ENCODE results near the gene KIAA0825. TPM values are rescaled to one million over a fixed set of nuclear protein-coding genes. Genes with fewer than 3 reads are reported as not detected.

The KIAA0825 gene
- total and polyA plus RNA-seq, 7 donors: 0.46 to 4.6 (median 3.3) TPM; not detected in 1

GRCh38 chr5:94375801-94376200 lies 242.6 kb downstream of the KIAA0825 start:
- H3K27ac ChIP-seq: no peak overlapping the region
- no peak for TF ChIP-seq EP300 (IDR thresholded peaks at IDR 0.05)
- TF ChIP-seq POLR2AphosphoS5 (IDR thresholded peaks at IDR 0.05): no peak
- TF ChIP-seq CTCF (IDR thresholded peaks at IDR 0.05): no peak
- TF ChIP-seq POLR2A (IDR thresholded peaks at IDR 0.05): no peak
- peaks cover 0 to 17% (median 15%) of the 10 kb centered on the region in 4 donors for H3K4me1 ChIP-seq
- no peaks in the 10 kb centered on the region for H3K27me3 ChIP-seq
- H3K4me3 ChIP-seq: no peak overlapping the region
- intact Hi-C loops (cut with DNase I): no loop called here
- DNase-seq: no peak
- H3K9me3 ChIP-seq: no peaks in the 10 kb centered on the region
- 34 to 62% methylated on average over 2 of the region's 2 CpGs for WGBS, 2 donors
- no peaks in the 10 kb centered on the region for H3K36me3 ChIP-seq

GRCh38 chr5:94374336-94374735 lies 244.1 kb downstream of the KIAA0825 start:
- no peaks in the 10 kb centered on the region for H3K9me3 ChIP-seq
- DNase-seq: no peak
- TF ChIP-seq EP300 (IDR thresholded peaks at IDR 0.05): no peak
- no peak for TF ChIP-seq CTCF (IDR thresholded peaks at IDR 0.05)
- no peak for TF ChIP-seq POLR2A (IDR thresholded peaks at IDR 0.05)
- TF ChIP-seq POLR2AphosphoS5 (IDR thresholded peaks at IDR 0.05): no peak
- intact Hi-C loops (cut with DNase I): no loop called here
- no peak overlapping the region for H3K27ac ChIP-seq
- H3K4me3 ChIP-seq: no peak overlapping the region
- H3K4me1 ChIP-seq: peaks cover 0 to 17% (median 15%) of the 10 kb centered on the region in 4 donors
- H3K36me3 ChIP-seq: no peaks in the 10 kb centered on the region
- H3K27me3 ChIP-seq: no peaks in the 10 kb centered on the region

- DNase-seq: no peak
- H3K27me3 ChIP-seq: no peaks in the 10 kb centered on the region
- H3K36me3 ChIP-seq: no peaks in the 10 kb centered on the region
- TF ChIP-seq POLR2A (IDR thresholded peaks at IDR 0.05): no peak
- TF ChIP-seq CTCF (IDR thresholded peaks at IDR 0.05): no peak
- TF ChIP-seq POLR2AphosphoS5 (IDR thresholded peaks at IDR 0.05): no peak
- TF ChIP-seq EP300 (IDR thresholded peaks at IDR 0.05): no peak
- intact Hi-C loops (cut with DNase I): no loop called here
- no peak overlapping the region for H3K4me3 ChIP-seq
- WGBS, 2 donors: 83 to 91% methylated on average over 2 of the region's 2 CpGs
- H3K27ac ChIP-seq: no peak overlapping the region
- H3K9me3 ChIP-seq: no peaks in the 10 kb centered on the region
- H3K4me1 ChIP-seq: no peaks in the 10 kb centered on the region
Observed at GRCh38 chr5:94367900-94368299, 250.5 kb downstream of the KIAA0825 start.

- no peak overlapping the region for H3K27ac ChIP-seq
Observed at GRCh38 chr5:94366811-94367210, 251.6 kb downstream of the KIAA0825 start.

More at GRCh38 chr5:94366811-94367210, 251.6 kb downstream of the KIAA0825 start:
- Histone ChIP-seq H3K9me3 (no peaks in the 10 kb centered on the region), H3K36me3 (no peaks in the 10 kb centered on the region), H3K4me3 (no peak overlapping the region), H3K27me3 (no peaks in the 10 kb centered on the region), H3K4me1 (no peaks in the 10 kb centered on the region)
- WGBS, 2 donors: 86 to 90% methylated on average over 4 of the region's 4 CpGs
- TF ChIP-seq EP300 (IDR thresholded peaks at IDR 0.05) (no peak), POLR2AphosphoS5 (IDR thresholded peaks at IDR 0.05) (no peak), CTCF (IDR thresholded peaks at IDR 0.05) (no peak), POLR2A (IDR thresholded peaks at IDR 0.05) (no peak)
- no peak for DNase-seq
- intact Hi-C loops (cut with DNase I): no loop called here
